CD4-positive, alpha-beta memory T cell (primary cell): Measurements from ENCODE around the gene RAB15. TPM values are rescaled to one million over a fixed set of nuclear protein-coding genes. Genes with fewer than 3 reads are reported as not detected.

Experiments
- CTCF ChIA-PET: fragments of 350-600 bp; sonication (Branson Sonifier 250); formaldehyde crosslinking; loops from one replicate; lab custom pipeline; 2021; ENCODE audit warnings: inconsistent platforms; ENCODE audit not compliant: partially characterized antibody; lab: Charles Lee
- POLR2A ChIA-PET: fragments of 350-600 bp; sonication (Branson Sonifier 250); formaldehyde crosslinking; loops from one replicate; lab custom pipeline; 2021; ENCODE audit not compliant: partially characterized antibody; lab: Charles Lee
- DNase-seq, 5 donors: peaks; one replicate each; pipeline versions ENCODE4 v3.0.0 to v3.0.0-alpha.2; 2020 to 2022; ENCODE audit warnings: mixed read lengths in 1 of 5
- H3K27ac ChIP-seq: one replicate; pipeline ENCODE4 v1.7.0; 2013; ENCODE audit warnings: low read depth, low read length
- H3K27me3 ChIP-seq: 2 replicates; pipeline ENCODE4 v1.7.0; 2013; ENCODE audit warnings: mild to moderate bottlenecking, low read length, moderate library complexity; ENCODE audit not compliant: insufficient read depth
- H3K36me3 ChIP-seq: 2 replicates; pipeline ENCODE4 v1.7.0; 2013; ENCODE audit warnings: mild to moderate bottlenecking, low read length, moderate library complexity; ENCODE audit not compliant: insufficient read depth
- H3K4me1 ChIP-seq: 2 replicates; pipeline ENCODE4 v1.7.0; 2013; ENCODE audit warnings: mild to moderate bottlenecking, low read length, moderate library complexity; ENCODE audit not compliant: insufficient read depth
- H3K4me3 ChIP-seq, 2 donors: one replicate each; pipeline ENCODE4 v1.7.0; 2013; ENCODE audit warnings: low read length in 2 of 2, mild to moderate bottlenecking in 1 of 2
- H3K9me3 ChIP-seq, 2 donors: one replicate each; pipeline ENCODE4 v1.7.0; 2013; ENCODE audit warnings: low read length in 2 of 2, control low read depth in 1 of 2; ENCODE audit not compliant: control insufficient read depth in 1 of 2
- H3K27ac Mint-ChIP-seq, 7 donors: one replicate each; pipeline ENCODE4 v1.8.0; 2020 to 2021; ENCODE audit warnings: mixed read lengths in 7 of 7, mild to moderate bottlenecking in 6 of 7, inconsistent platforms in 3 of 7, moderate library complexity in 3 of 7
- H3K27me3 Mint-ChIP-seq, 2 donors: one replicate each; pipeline ENCODE4 v1.8.0; 2020 to 2021; ENCODE audit warnings: mixed read lengths in 2 of 2
- H3K36me3 Mint-ChIP-seq, 2 donors: one replicate each; pipeline ENCODE4 v1.8.0; 2020 to 2021; ENCODE audit warnings: mixed read lengths in 2 of 2, inconsistent platforms in 1 of 2, mild to moderate bottlenecking in 1 of 2
- H3K4me1 Mint-ChIP-seq, 4 donors: one replicate each; pipeline ENCODE4 v1.8.0; 2020 to 2021; ENCODE audit warnings: mixed read lengths in 4 of 4, mild to moderate bottlenecking in 1 of 4
- H3K4me3 Mint-ChIP-seq, 8 donors: one replicate each; pipeline ENCODE4 v1.8.0; 2020 to 2021; ENCODE audit warnings: mixed read lengths in 8 of 8, mild to moderate bottlenecking in 7 of 8, moderate library complexity in 6 of 8, inconsistent platforms in 3 of 8
- H3K9me3 Mint-ChIP-seq, 8 donors: one replicate each; pipeline ENCODE4 v1.8.0; 2020 to 2021; ENCODE audit warnings: mixed read lengths in 8 of 8, mild to moderate bottlenecking in 5 of 8, inconsistent platforms in 3 of 8, moderate library complexity in 1 of 8
- intact Hi-C: fragments of 100-400 bp; cut with micrococcal nuclease; formaldehyde crosslinking; loops from one replicate; pipeline ENCODE4 v1.15.1; 2023
- polyA plus RNA-seq, 2 donors: library from polyadenylated mRNA; unstranded; fragments of 300-500 nt; fragmentation: Illumina TruSeq; gene quantifications; one replicate each; pipeline ENCODE4 v1.2.3, GENCODE V29; 2021
- total RNA-seq, 2 experiments: library from RNA; stranded (reverse); gene quantifications; one replicate each; pipeline ENCODE4 v1.2.3, GENCODE V29; 2021

The RAB15 gene
- total RNA-seq (1 to 10 TPM; 5.2 to 5.4 TPM), polyA plus RNA-seq (1 to 10 TPM; 2.3 to 6.7 TPM)

- DNase-seq = peak; percentile 34 to 56 (median 39)
- H3K9me3 Mint-ChIP-seq = no peaks in the 10 kb centered on the region
- peak within 1 kb of the TSS; percentile 82 to 89 (median 87) for H3K4me3 Mint-ChIP-seq
- CTCF ChIA-PET = interaction anchor here (1.0 to 2.6 kb wide), 2 partner anchors 12 to 14 kb away, joined by 3 to 12 read pairs; partner anchors contain the start of gene FNTB
- intact Hi-C loops = loop anchor here (1.0 to 2.0 kb wide), 2 partner anchors 14 to 57 kb away; partner anchors contain the start of genes CHURC1 and FNTB
- POLR2A ChIA-PET = interaction anchor here (1.0 to 1.6 kb wide), 3 partner anchors 14 to 130 kb away, joined by 3 to 5 read pairs (median 4); partner anchors contain the start of gene MAX
- H3K36me3 Mint-ChIP-seq = no peaks in the 10 kb centered on the region
- H3K27me3 Mint-ChIP-seq = no peaks in the 10 kb centered on the region
- Histone ChIP-seq H3K27ac (peak within 1 kb of the TSS; percentile 43), H3K36me3 (no peaks in the 10 kb centered on the region), H3K9me3 (no peaks in the 10 kb centered on the region), H3K4me1 (peaks cover 16% of the 10 kb centered on the region), H3K4me3 (peak within 1 kb of the TSS; percentile 42 to 62), H3K27me3 (no peaks in the 10 kb centered on the region)
- peaks cover 13 to 23% (median 16%) of the 10 kb centered on the region in 4 donors for H3K4me1 Mint-ChIP-seq
- H3K27ac Mint-ChIP-seq = peak within 1 kb of the TSS; percentile 40 to 89 (median 75)
These were observed at the start of gene RAB15 for GRCh38 chr14:64971943-64972791. Gene RAB15, minus strand, starts transcription at chr14:64972336. Its CDS starts 260 bp downstream, at chr14:64972076.

GRCh38 chr14:65019944-65020566 is 47.9 kb upstream of the RAB15 start:
- Mint-ChIP-seq H3K36me3 (peaks cover 14 to 21% of the 10 kb centered on the region in 2 donors), H3K4me3 (no peak overlapping the region), H3K4me1 (peaks cover 0 to 2% (median under 1%) of the 10 kb centered on the region in 4 donors), H3K27ac (peak overlapping the region in 2 of 7 donors; percentile 5 to 77), H3K27me3 (no peaks in the 10 kb centered on the region), H3K9me3 (no peaks in the 10 kb centered on the region)
- no peak overlapping the region for H3K4me3 ChIP-seq
- ChIA-PET CTCF (interaction anchor here (0.7 to 5.4 kb wide), 6 partner anchors 14 to 196 kb away, joined by 3 to 41 read pairs (median 4); partner anchors contain the start of gene FNTB), POLR2A (interaction anchor here (1.1 to 1.3 kb wide), 2 partner anchors 8 to 34 kb away, joined by 3 read pairs; no protein-coding TSS in a partner anchor)
- no peaks in the 10 kb centered on the region for H3K4me1 ChIP-seq
- no peaks in the 10 kb centered on the region for H3K9me3 ChIP-seq
- H3K27me3 ChIP-seq = no peaks in the 10 kb centered on the region
- no peak overlapping the region for H3K27ac ChIP-seq
- DNase-seq = peak in 2 of 5 donors; percentile 8 to 18
- H3K36me3 ChIP-seq = peaks cover 8% of the 10 kb centered on the region
- intact Hi-C loops = no loop called here

GRCh38 chr14:65016471-65016870 is 44.3 kb upstream of the RAB15 start:
- Histone ChIP-seq H3K36me3 (peaks cover 21% of the 10 kb centered on the region), H3K27me3 (no peaks in the 10 kb centered on the region), H3K4me3 (no peak overlapping the region), H3K4me1 (no peaks in the 10 kb centered on the region), H3K9me3 (no peaks in the 10 kb centered on the region), H3K27ac (no peak overlapping the region)
- intact Hi-C loops = no loop called here
- Mint-ChIP-seq H3K4me1 (peaks cover 0 to 2% (median under 1%) of the 10 kb centered on the region in 4 donors), H3K27me3 (no peaks in the 10 kb centered on the region), H3K9me3 (no peaks in the 10 kb centered on the region), H3K36me3 (peaks cover 26 to 40% of the 10 kb centered on the region in 2 donors), H3K27ac (no peak overlapping the region), H3K4me3 (no peak overlapping the region)
- POLR2A ChIA-PET = no interaction called here
- DNase-seq = no peak
- CTCF ChIA-PET = no interaction called here

GRCh38 chr14:65015391-65015790 is 43.3 kb upstream of the RAB15 start:
- CTCF ChIA-PET = interaction anchor here (1.0 kb wide), 1 partner anchor 375 kb away, joined by 3 read pairs; no protein-coding TSS in a partner anchor
- peaks cover 0 to 4% (median under 1%) of the 10 kb centered on the region in 4 donors for H3K4me1 Mint-ChIP-seq

GRCh38 chr14:65012353-65012752 is 40.2 kb upstream of the RAB15 start:
- Histone ChIP-seq H3K4me3 (no peak overlapping the region), H3K27me3 (no peaks in the 10 kb centered on the region), H3K9me3 (no peaks in the 10 kb centered on the region), H3K36me3 (peaks cover 29% of the 10 kb centered on the region), H3K27ac (no peak overlapping the region), H3K4me1 (no peaks in the 10 kb centered on the region)
- Mint-ChIP-seq H3K27ac (peak overlapping the region in 2 of 7 donors; percentile 53 to 60), H3K9me3 (no peaks in the 10 kb centered on the region), H3K36me3 (peaks cover 52 to 63% of the 10 kb centered on the region in 2 donors), H3K27me3 (no peaks in the 10 kb centered on the region), H3K4me3 (no peak overlapping the region), H3K4me1 (peaks cover 0 to 1% (median 0%) of the 10 kb centered on the region in 4 donors)
- intact Hi-C loops = no loop called here
- no peak for DNase-seq
- CTCF ChIA-PET = interaction anchor here (1.0 kb wide), 1 partner anchor 9 kb away, joined by 3 read pairs; no protein-coding TSS in a partner anchor
- POLR2A ChIA-PET = no interaction called here

More at GRCh38 chr14:65015391-65015790, 43.3 kb upstream of the RAB15 start:
- H3K9me3 ChIP-seq = no peaks in the 10 kb centered on the region
- POLR2A ChIA-PET = no interaction called here
- intact Hi-C loops = no loop called here
- Mint-ChIP-seq H3K4me3 (no peak overlapping the region), H3K36me3 (peaks cover 33 to 41% of the 10 kb centered on the region in 2 donors), H3K27ac (peak overlapping the region in 2 of 7 donors; percentile 17 to 69), H3K9me3 (no peaks in the 10 kb centered on the region), H3K27me3 (no peaks in the 10 kb centered on the region)
- H3K4me3 ChIP-seq = no peak overlapping the region
- no peak for DNase-seq
- no peak overlapping the region for H3K27ac ChIP-seq
- peaks cover 25% of the 10 kb centered on the region for H3K36me3 ChIP-seq
- no peaks in the 10 kb centered on the region for H3K27me3 ChIP-seq
- no peaks in the 10 kb centered on the region for H3K4me1 ChIP-seq

- no peak overlapping the region for H3K4me3 ChIP-seq
- ChIA-PET POLR2A (no interaction called here), CTCF (no interaction called here)
- H3K27ac ChIP-seq = no peak overlapping the region
- Mint-ChIP-seq H3K27me3 (no peaks in the 10 kb centered on the region), H3K4me3 (no peak overlapping the region), H3K9me3 (no peaks in the 10 kb centered on the region), H3K4me1 (peaks cover 0 to 1% (median 0%) of the 10 kb centered on the region in 4 donors), H3K36me3 (peaks cover 55 to 63% of the 10 kb centered on the region in 2 donors), H3K27ac (peak overlapping the region in 4 of 7 donors; percentile 31 to 53 (median 45))
- H3K27me3 ChIP-seq = no peaks in the 10 kb centered on the region
- H3K36me3 ChIP-seq = peaks cover 29% of the 10 kb centered on the region
- DNase-seq = no peak
- intact Hi-C loops = no loop called here
- H3K9me3 ChIP-seq = no peaks in the 10 kb centered on the region
- no peaks in the 10 kb centered on the region for H3K4me1 ChIP-seq
These were observed 39.4 kb upstream of the RAB15 start for GRCh38 chr14:65011538-65011937.
